ENCODE measurements around the gene OSGEP.

The OSGEP gene

GRCh38 chr14:20419419-20419818 is 35.2 kb downstream of the OSGEP start:
- intact Hi-C loops (cut with DNase I; ENCODE audit: low total_unique reads), result loop anchor here (5.0 kb wide), 1 partner anchor 33 kb away; the partner anchor contains the start of gene OSGEP
- Histone ChIP-seq H3K4me1 (no peaks in the 10 kb centered on the region), H3K9me3 (no peaks in the 10 kb centered on the region), H3K4me3 (no peak overlapping the region), H3K36me3 (no peaks in the 10 kb centered on the region), H3K27ac (no peak overlapping the region), H3K27me3 (no peaks in the 10 kb centered on the region)
- TF ChIP-seq CTCF (IDR thresholded peaks at IDR 0.05), result no peak
- DNase-seq, result no peak

GRCh38 chr14:20418501-20418909 is 36.1 kb downstream of the OSGEP start:
- H3K4me3 ChIP-seq, result no peak overlapping the region
- intact Hi-C loops (cut with DNase I; ENCODE audit: low total_unique reads), result loop anchor here (5.0 kb wide), 1 partner anchor 34 kb away; the partner anchor contains the start of gene OSGEP
- no peaks in the 10 kb centered on the region for H3K9me3 ChIP-seq
- no peaks in the 10 kb centered on the region for H3K36me3 ChIP-seq
- peaks cover 0 to 6% (median 4%) of the 10 kb centered on the region in 4 donors for H3K4me1 ChIP-seq
- H3K27me3 ChIP-seq, result no peaks in the 10 kb centered on the region
- no peak for DNase-seq
- no peak overlapping the region for H3K27ac ChIP-seq
- no peak for TF ChIP-seq CTCF (IDR thresholded peaks at IDR 0.05)

GRCh38 chr14:20417250-20418186 is 37.1 kb downstream of the OSGEP start:
- TF ChIP-seq CTCF (IDR thresholded peaks at IDR 0.05), result no peak
- intact Hi-C loops (cut with DNase I; ENCODE audit: low total_unique reads), result loop anchor here (5.0 kb wide), 1 partner anchor 35 kb away; the partner anchor contains the start of gene OSGEP
- Histone ChIP-seq H3K4me3 (no peak overlapping the region), H3K36me3 (no peaks in the 10 kb centered on the region), H3K9me3 (no peaks in the 10 kb centered on the region), H3K27me3 (no peaks in the 10 kb centered on the region), H3K27ac (no peak overlapping the region), H3K4me1 (peaks cover 0 to 6% (median 4%) of the 10 kb centered on the region in 4 donors)
- DNase-seq, result no peak

- Histone ChIP-seq H3K9me3 (no peaks in the 10 kb centered on the region), H3K27me3 (no peaks in the 10 kb centered on the region), H3K27ac (no peak overlapping the region), H3K36me3 (no peaks in the 10 kb centered on the region), H3K4me3 (no peak overlapping the region), H3K4me1 (peaks cover 0 to 15% (median 10%) of the 10 kb centered on the region in 4 donors)
- DNase-seq, result no peak
- intact Hi-C loops (cut with DNase I; ENCODE audit: low total_unique reads), result loop anchor here (5.0 kb wide), 1 partner anchor 36 kb away; the partner anchor contains the start of gene OSGEP
- no peak for TF ChIP-seq CTCF (IDR thresholded peaks at IDR 0.05)
Measured at GRCh38 chr14:20416223-20416622, 38.4 kb downstream of the OSGEP start.

GRCh38 chr14:20415782-20416206 is 38.8 kb downstream of the OSGEP start:
- DNase-seq, result peak in 1 of 2 donors; percentile 28
- peaks cover 0 to 19% (median 12%) of the 10 kb centered on the region in 4 donors for H3K4me1 ChIP-seq
- no peak overlapping the region for H3K4me3 ChIP-seq
- H3K9me3 ChIP-seq, result no peaks in the 10 kb centered on the region
- no peak overlapping the region for H3K27ac ChIP-seq
- TF ChIP-seq CTCF (IDR thresholded peaks at IDR 0.05), result peak; percentile 53 to 60
- no peaks in the 10 kb centered on the region for H3K27me3 ChIP-seq
- intact Hi-C loops (cut with DNase I; ENCODE audit: low total_unique reads), result loop anchor here (5.0 kb wide), 1 partner anchor 37 kb away; the partner anchor contains the start of gene OSGEP
- no peaks in the 10 kb centered on the region for H3K36me3 ChIP-seq

Measured in tibial artery (tissue), 4 donors.